B cell (primary cell): ENCODE results near the gene CCDC68.

Experiments
- EZH2 ChIP-seq: IDR thresholded peaks from 2 replicates; pipeline ENCODE4 v1.6.1; 2012; ENCODE audit warnings: borderline replicate concordance, low read depth, mild to moderate bottlenecking, moderate library complexity, low read length; ENCODE audit not compliant: insufficient read depth, poor library complexity, severe bottlenecking
- TF ChIP-seq, protein P1 (sequence below): fragments of 200-600 bp; IDR thresholded peaks from one replicate; pipeline ENCODE4 v1.8.0; 2022; ENCODE audit warnings: antibody characterized with exemption, mild to moderate bottlenecking

- TF ChIP-seq, protein P1, sequence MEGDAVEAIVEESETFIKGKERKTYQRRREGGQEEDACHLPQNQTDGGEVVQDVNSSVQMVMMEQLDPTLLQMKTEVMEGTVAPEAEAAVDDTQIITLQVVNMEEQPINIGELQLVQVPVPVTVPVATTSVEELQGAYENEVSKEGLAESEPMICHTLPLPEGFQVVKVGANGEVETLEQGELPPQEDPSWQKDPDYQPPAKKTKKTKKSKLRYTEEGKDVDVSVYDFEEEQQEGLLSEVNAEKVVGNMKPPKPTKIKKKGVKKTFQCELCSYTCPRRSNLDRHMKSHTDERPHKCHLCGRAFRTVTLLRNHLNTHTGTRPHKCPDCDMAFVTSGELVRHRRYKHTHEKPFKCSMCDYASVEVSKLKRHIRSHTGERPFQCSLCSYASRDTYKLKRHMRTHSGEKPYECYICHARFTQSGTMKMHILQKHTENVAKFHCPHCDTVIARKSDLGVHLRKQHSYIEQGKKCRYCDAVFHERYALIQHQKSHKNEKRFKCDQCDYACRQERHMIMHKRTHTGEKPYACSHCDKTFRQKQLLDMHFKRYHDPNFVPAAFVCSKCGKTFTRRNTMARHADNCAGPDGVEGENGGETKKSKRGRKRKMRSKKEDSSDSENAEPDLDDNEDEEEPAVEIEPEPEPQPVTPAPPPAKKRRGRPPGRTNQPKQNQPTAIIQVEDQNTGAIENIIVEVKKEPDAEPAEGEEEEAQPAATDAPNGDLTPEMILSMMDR = no peak
- TF ChIP-seq EZH2 = no peak
Measured at GRCh38 chr18:54918060-54918459, 41.2 kb downstream of the CCDC68 start.
